K562 (cell line): ENCODE measurements around the gene VPS13D. TPM values are rescaled to one million over a fixed set of nuclear protein-coding genes. Genes with fewer than 3 reads are reported as not detected.

Experiments used
- ATAC-seq: fragments of 200-7000 bp; cut with Tn5 transposase; 3 replicates; pipeline ENCODE4 v1.9.1; 2020; ENCODE audit warnings: moderate library complexity
- BruUV-seq: library from RNA; stranded (reverse); fragments of 400-500 nt; replicated peaks from 2 replicates; lab custom pipeline; 2021; lab: Mats Ljungman, UMichigan
- CTCF ChIA-PET: fragments of 300-600 bp; formaldehyde crosslinking; extraction: SDS; loops from one replicate; lab custom pipeline; 2021; ENCODE audit warnings: low intra/inter-chr PET ratio; lab: Yijun Ruan, JAX
- POLR2A ChIA-PET: fragments of 300-600, 350-650 bp; sonication (Branson Sonifier 250); formaldehyde crosslinking; extraction: SDS; loops from one replicate; lab custom pipeline; 2021; ENCODE audit warnings: antibody characterized with exemption, inconsistent platforms; lab: Yijun Ruan, JAX
- DNase-seq, 4 experiments: peaks; one replicate each; pipeline versions ENCODE4 v3.0.0 to v3.0.0-alpha.2; 2011 to 2018; ENCODE audit warnings: low spot score in 3 of 4, mixed read lengths in 3 of 4; ENCODE audit errors: extremely low read depth in 1 of 4
- FAIRE-seq: peaks from 2 replicates; lab custom pipeline; 2011; peaks lifted over from hg19 to GRCh38; lab: Jason Lieb, UNC
- H2AFZ ChIP-seq: 2 replicates; pipeline ENCODE4 v1.6.0; 2011; ENCODE audit warnings: low read depth, low read length, control low read depth, inconsistent platforms
- H3K27ac ChIP-seq: fragments of 200-600 bp; 3 replicates; pipeline ENCODE4 v1.8.0; 2011; ENCODE audit warnings: low read depth, mild to moderate bottlenecking, control low read depth, inconsistent platforms, low read length, moderate library complexity, mixed read lengths; ENCODE audit errors: extremely low read depth
- H3K27me3 ChIP-seq, 2 experiments: fragments of 300-600 bp in 1 of 2; 2 replicates in 1 of 2; 3 replicates in 1 of 2; pipeline versions ENCODE4 v1.6.0 to v1.8.0; 2011; ENCODE audit warnings: inconsistent platforms in 2 of 2, low read length in 2 of 2, mild to moderate bottlenecking in 1 of 2, mixed read lengths in 1 of 2, moderate library complexity in 1 of 2; ENCODE audit not compliant: control insufficient read depth in 2 of 2, insufficient read depth in 2 of 2
- H3K36me3 ChIP-seq: fragments of 300-600 bp; 3 replicates; pipeline ENCODE4 v1.8.0; 2011; ENCODE audit warnings: mild to moderate bottlenecking, low read length, inconsistent platforms; ENCODE audit not compliant: control insufficient read depth, insufficient read depth
- H3K4me1 ChIP-seq, 2 experiments: fragments of 200-600 bp in 1 of 2; replicated peaks in 1 of 2; 2 replicates in 1 of 2; 3 replicates in 1 of 2; pipeline versions ENCODE4 v1.5.1 to v1.8.0; 2011; ENCODE audit warnings: inconsistent platforms in 2 of 2, low read length in 2 of 2, mild to moderate bottlenecking in 1 of 2, mixed read lengths in 1 of 2, moderate library complexity in 1 of 2; ENCODE audit not compliant: control insufficient read depth in 2 of 2, insufficient read depth in 2 of 2
- H3K4me2 ChIP-seq: 2 replicates; pipeline ENCODE4 v1.6.1; 2011; ENCODE audit warnings: low read length, control low read depth, inconsistent platforms, mixed read lengths; ENCODE audit not compliant: insufficient read depth
- H3K4me3 ChIP-seq: fragments of 200-600 bp; sonication (generic), shearing (Covaris generic); 2 replicates; pipeline ENCODE4 v1.5.1; 2016; ENCODE audit warnings: control low read depth, inconsistent platforms
- H3K79me2 ChIP-seq: fragments of 200-600 bp; 3 replicates; pipeline ENCODE4 v1.8.0; 2011; ENCODE audit warnings: low read length, inconsistent platforms; ENCODE audit not compliant: control insufficient read depth, insufficient read depth
- H3K9ac ChIP-seq, 2 experiments: 2 replicates each; pipeline versions ENCODE4 v1.6.0 to v1.6.1; 2011; ENCODE audit warnings: low read depth in 2 of 2, low read length in 2 of 2, control low read depth in 1 of 2, inconsistent platforms in 1 of 2, mild to moderate bottlenecking in 1 of 2, mixed read lengths in 1 of 2; ENCODE audit not compliant: insufficient read depth in 1 of 2
- H3K9me1 ChIP-seq: one replicate; pipeline ENCODE4 v1.6.0; 2011; ENCODE audit warnings: inconsistent platforms, mild to moderate bottlenecking, low read length, moderate library complexity; ENCODE audit not compliant: control insufficient read depth, insufficient read depth
- H3K9me3 ChIP-seq: replicated peaks from 2 replicates; pipeline ENCODE4 v1.5.1; 2011; ENCODE audit warnings: low read depth, low read length, inconsistent platforms; ENCODE audit not compliant: control insufficient read depth, insufficient read depth
- H4K20me1 ChIP-seq: replicated peaks from 2 replicates; pipeline ENCODE4 v1.6.1; 2011; ENCODE audit warnings: low read length, inconsistent platforms, mixed read lengths; ENCODE audit not compliant: control insufficient read depth, insufficient read depth
- ASH1L ChIP-seq: fragments of 450-650 bp; IDR thresholded peaks from 2 replicates; pipeline ENCODE4 v1.6.1; 2018; ENCODE audit warnings: borderline replicate concordance, mild to moderate bottlenecking, low read depth; ENCODE audit not compliant: partially characterized antibody
- BMI1 ChIP-seq: fragments of 150-350 bp; IDR thresholded peaks from 2 replicates; pipeline ENCODE4 v1.6.1; 2014; ENCODE audit warnings: low read length
- CHD1 ChIP-seq: fragments of 200-600 bp; sonication (generic); IDR thresholded peaks from one replicate; pipeline ENCODE4 v1.6.1; 2012; ENCODE audit warnings: mild to moderate bottlenecking, moderate library complexity, low read length, inconsistent platforms
- CTBP1 ChIP-seq: fragments of 450-650 bp; IDR thresholded peaks from 2 replicates; pipeline ENCODE4 v1.6.1; 2016; ENCODE audit warnings: borderline replicate concordance
- E2F3 ChIP-seq: fragments of 250-450 bp; sonication (Bioruptor Pico); IDR thresholded peaks from 2 replicates; pipeline ENCODE4 v1.4.0; 2020; ENCODE audit warnings: mild to moderate bottlenecking
- KDM1A ChIP-seq, 2 experiments: fragments of 450-650 bp; IDR thresholded peaks; 2 replicates each; pipeline ENCODE4 v1.6.1; 2016; ENCODE audit warnings: mild to moderate bottlenecking in 2 of 2
- NBN ChIP-seq: fragments of 450-650 bp; IDR thresholded peaks from 2 replicates; pipeline ENCODE4 v1.6.1; 2016; ENCODE audit warnings: low read depth, mild to moderate bottlenecking
- NFE2 ChIP-seq: IDR thresholded peaks from 2 replicates; pipeline ENCODE4 v1.6.1; 2014; ENCODE audit warnings: antibody characterized with exemption, low read depth
- NFRKB ChIP-seq: fragments of 450-650 bp; IDR thresholded peaks from 2 replicates; pipeline ENCODE4 v1.6.1; 2016; ENCODE audit warnings: low read depth
- POLR2G ChIP-seq: fragments of 200-400 bp; formaldehyde crosslinking; IDR thresholded peaks from 2 replicates; pipeline ENCODE4 v1.6.1; 2017; ENCODE audit warnings: low read depth, mild to moderate bottlenecking, antibody characterized with exemption, low read length, moderate library complexity
- RBM14 ChIP-seq: fragments of 200-400 bp; formaldehyde crosslinking; IDR thresholded peaks from 2 replicates; pipeline ENCODE4 v1.6.1; 2018; ENCODE audit warnings: low read depth, mild to moderate bottlenecking, low read length, moderate library complexity, borderline replicate concordance; ENCODE audit not compliant: insufficient read depth
- RBM39 ChIP-seq: fragments of 200-400 bp; formaldehyde crosslinking; optimal IDR thresholded peaks from 2 replicates; pipeline ENCODE3; 2018; ENCODE audit warnings: low read depth, low read length
- SMAD3 ChIP-seq: fragments of 450-650 bp; formaldehyde crosslinking; conservative IDR thresholded peaks from 2 replicates; pipeline ENCODE4 v1.4.0; 2020; ENCODE audit warnings: mild to moderate bottlenecking
- SUPT5H ChIP-seq: fragments of 450-650 bp; IDR thresholded peaks from 2 replicates; pipeline ENCODE4 v1.6.1; 2016
- TCF3 ChIP-seq: sonication (generic); formaldehyde crosslinking; IDR thresholded peaks from 2 replicates; pipeline ENCODE4 v1.4.0; 2020; ENCODE audit warnings: mild to moderate bottlenecking, missing genetic modification reagents
- ZNF316 ChIP-seq: fragments of 450-650 bp; IDR thresholded peaks from 2 replicates; pipeline ENCODE4 v1.6.1; 2016
- ZNF551 ChIP-seq: fragments of 250-450 bp; sonication (Bioruptor Pico); IDR thresholded peaks from 2 replicates; pipeline ENCODE4 v1.5.0; 2021; ENCODE audit warnings: mild to moderate bottlenecking, moderate library complexity
- WGBS: fragments of 100-300 bp; shearing (Covaris generic); methylation state at CpG from one replicate; pipeline ENCODE4 v1.1.6; 2016; ENCODE audit warnings: low coverage, mixed read lengths; ENCODE audit not compliant: insufficient coverage; ENCODE audit errors: missing lambda C conversion rate; 5-methylcytosine and 5-hydroxymethylcytosine counted together
- in situ Hi-C: fragments of 300-500 bp; cut with MboI; formaldehyde crosslinking; loops from 4 replicates; pipeline ENCODE4 v1.15.0; 2018; ENCODE audit warnings: inconsistent platforms, mixed read lengths
- intact Hi-C: fragments of 100-400 bp; cut with micrococcal nuclease; formaldehyde crosslinking; loops from 2 replicates; pipeline ENCODE4 v1.14.2; 2022
- polyA plus RNA-seq, 8 experiments: library from polyadenylated mRNA; depleted of rRNA in 4 of 8; stranded (reverse) in 5 of 8; unstranded in 3 of 8; fragments of >200 nt; fragmentation: Nextera tagmentation in 2 of 8; fragmentation: Illumina TruSeq in 1 of 8; extraction: Ambion mirVana in 2 of 8; extraction: Trizol in 1 of 8; gene quantifications; 2 replicates each; pipeline versions ENCODE4 v1.2.1 to v1.2.3, GENCODE V29; 2011 to 2014; ENCODE audit warnings: inconsistent platforms in 1 of 8, missing spikeins in 1 of 8
- total RNA-seq, 7 experiments: library from RNA; depleted of rRNA in 6 of 7; stranded (reverse); fragments of >200 nt in 6 of 7; fragmentation: Illumina TruSeq in 2 of 7; extraction: Trizol in 2 of 7; gene quantifications; 2 replicates each; pipeline versions ENCODE4 v1.2.1 to v1.2.3, GENCODE V29; 2011 to 2021; ENCODE audit warnings: low replicate concordance in 1 of 7
- TF ChIP-seq, protein P1 (sequence below): fragments of 250-450 bp; sonication (Bioruptor Pico); IDR thresholded peaks from 2 replicates; pipeline ENCODE4 v1.5.0; 2020; ENCODE audit warnings: mild to moderate bottlenecking, borderline replicate concordance

VPS13D gene
- total and polyA plus RNA-seq, 9 of the 15 experiments (the other 6 are each of a cell fraction or from before 2014, with no cell fraction given) = 6.1 to 51.5 (median 38.5) TPM

DNA sequence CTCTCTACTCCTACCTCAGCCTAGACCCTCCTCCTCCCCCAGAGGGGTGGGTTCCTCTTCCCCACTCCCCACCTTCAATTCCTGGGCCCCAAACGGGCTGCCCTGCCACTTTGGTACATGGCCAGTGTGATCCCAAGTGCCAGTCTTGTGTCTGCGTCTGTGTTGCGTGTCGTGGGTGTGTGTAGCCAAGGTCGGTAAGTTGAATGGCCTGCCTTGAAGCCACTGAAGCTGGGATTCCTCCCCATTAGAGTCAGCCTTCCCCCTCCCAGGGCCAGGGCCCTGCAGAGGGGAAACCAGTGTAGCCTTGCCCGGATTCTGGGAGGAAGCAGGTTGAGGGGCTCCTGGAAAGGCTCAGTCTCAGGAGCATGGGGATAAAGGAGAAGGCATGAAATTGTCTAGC lies 21.6 kb upstream of the VPS13D start:
- ATAC-seq = peak; percentile 4; the same call in 2 of the 3 replicates
- in situ Hi-C loops (no loop called here), intact Hi-C loops (loop anchor here (2.0 to 5.0 kb wide), 2 partner anchors 46 to 69 kb away; no protein-coding TSS in a partner anchor)
- H3K36me3 ChIP-seq = peaks cover 20% of the 10 kb centered on the region; the same call in 2 of the 3 replicates
- no peak overlapping the region for H3K27ac ChIP-seq
- no peaks in the 10 kb centered on the region for H3K79me2 ChIP-seq
- H3K4me2 ChIP-seq = no peak overlapping the region
- H4K20me1 ChIP-seq = 0 out of 2 replicates have a peak, but pooled peaks cover 3% of the 10 kb centered on the region
- FAIRE-seq = no peak
- DNase-seq = no peak
- POLR2A ChIA-PET = interaction anchor here (1.4 kb wide), 1 partner anchor 83 kb away, joined by 6 read pairs; no protein-coding TSS in a partner anchor
- 75% methylated on average over 6 of the region's 6 CpGs for WGBS
- no peak overlapping the region for H2AFZ ChIP-seq
- CTCF ChIA-PET = interaction anchor here (0.6 to 7.6 kb wide), 4 partner anchors 9 to 90 kb away, joined by 3 to 195 read pairs (median 18); no protein-coding TSS in a partner anchor
- H3K4me1 ChIP-seq = peaks cover 9 to 24% of the 10 kb centered on the region in 2 experiments; a peak in 4 of 5 replicates
- H3K9me1 ChIP-seq = no peaks in the 10 kb centered on the region
- no peaks in the 10 kb centered on the region for H3K27me3 ChIP-seq
- H3K9ac ChIP-seq = peak overlapping the region in 1 of 2 experiments; percentile 40; a peak in 2 of 4 replicates
- no peaks in the 10 kb centered on the region for H3K9me3 ChIP-seq
- H3K4me3 ChIP-seq = no peak overlapping the region
- BruUV-seq = no TSS peak
- TF ChIP-seq TCF3 (CRISPR knock-in tag) = no peak
- no peak for TF ChIP-seq CHD1
- TF ChIP-seq NBN = no peak
- no peak for TF ChIP-seq NFRKB
- TF ChIP-seq KDM1A (IDR thresholded peaks at IDR 0.05) = no peak
- TF ChIP-seq ASH1L = no peak
- TF ChIP-seq POLR2G = peak; percentile 48; the same call in 1 of the 2 replicates
- TF ChIP-seq BMI1 = no peak
- TF ChIP-seq SUPT5H = 0 out of 2 replicates have a peak, but pooled peaks have one; percentile 24
- no peak for TF ChIP-seq CTBP1
- TF ChIP-seq ZNF316 = no peak
- no peak for TF ChIP-seq E2F3 (CRISPR knock-in tag)
- no peak for TF ChIP-seq RBM14
- TF ChIP-seq, protein P1, sequence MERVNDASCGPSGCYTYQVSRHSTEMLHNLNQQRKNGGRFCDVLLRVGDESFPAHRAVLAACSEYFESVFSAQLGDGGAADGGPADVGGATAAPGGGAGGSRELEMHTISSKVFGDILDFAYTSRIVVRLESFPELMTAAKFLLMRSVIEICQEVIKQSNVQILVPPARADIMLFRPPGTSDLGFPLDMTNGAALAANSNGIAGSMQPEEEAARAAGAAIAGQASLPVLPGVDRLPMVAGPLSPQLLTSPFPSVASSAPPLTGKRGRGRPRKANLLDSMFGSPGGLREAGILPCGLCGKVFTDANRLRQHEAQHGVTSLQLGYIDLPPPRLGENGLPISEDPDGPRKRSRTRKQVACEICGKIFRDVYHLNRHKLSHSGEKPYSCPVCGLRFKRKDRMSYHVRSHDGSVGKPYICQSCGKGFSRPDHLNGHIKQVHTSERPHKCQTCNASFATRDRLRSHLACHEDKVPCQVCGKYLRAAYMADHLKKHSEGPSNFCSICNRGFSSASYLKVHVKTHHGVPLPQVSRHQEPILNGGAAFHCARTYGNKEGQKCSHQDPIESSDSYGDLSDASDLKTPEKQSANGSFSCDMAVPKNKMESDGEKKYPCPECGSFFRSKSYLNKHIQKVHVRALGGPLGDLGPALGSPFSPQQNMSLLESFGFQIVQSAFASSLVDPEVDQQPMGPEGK = no peak
- peak; percentile 33 for TF ChIP-seq RBM39
- TF ChIP-seq SMAD3 (CRISPR knock-in tag) = no peak
- no peak for TF ChIP-seq ZNF551 (CRISPR knock-in tag)
- TF ChIP-seq NFE2 = no peak
